Vagina (tissue), 2 donors: ENCODE measurements around the gene FER1L5.

Experiments
- CTCF ChIP-seq, 3 experiments: fragments of 450-650 bp in 2 of 3; fragments of 200-600 bp in 1 of 3; sonication (generic) in 1 of 3; IDR thresholded peaks; one replicate each; pipeline ENCODE4 v1.5.1; 2017 to 2019; ENCODE audit warnings: antibody characterized with exemption in 3 of 3, mild to moderate bottlenecking in 2 of 3, moderate library complexity in 2 of 3
- POLR2A ChIP-seq, 2 donors: fragments of 450-650 bp; IDR thresholded peaks; one replicate each; pipeline ENCODE4 v1.6.1; 2017; ENCODE audit warnings: antibody characterized with exemption in 2 of 2, mild to moderate bottlenecking in 2 of 2, moderate library complexity in 2 of 2
- POLR2AphosphoS5 ChIP-seq, 2 donors: sonication (generic); formaldehyde crosslinking; IDR thresholded peaks; one replicate each; pipeline ENCODE4 v1.9.0; 2017; ENCODE audit warnings: antibody characterized with exemption in 2 of 2, mild to moderate bottlenecking in 2 of 2, low read depth in 1 of 2; ENCODE audit not compliant: insufficient read depth in 1 of 2

- TF ChIP-seq CTCF (IDR thresholded peaks at IDR 0.05) (no peak), POLR2A (IDR thresholded peaks at IDR 0.05) (no peak), POLR2AphosphoS5 (IDR thresholded peaks at IDR 0.05; ENCODE audit: insufficient read depth in 1 of 2, low read depth in 1 of 2) (no peak)
These were observed 83.6 kb downstream of the FER1L5 start for GRCh38 chr2:96726131-96726530.
